Fibroblast of mammary gland (primary cell): ENCODE data around the gene PGC.

Source experiments
- DNase-seq: peaks from one replicate; pipeline ENCODE4 v3.0.0-alpha.2; 2010; ENCODE audit warnings: low read depth
- H3K4me3 ChIP-seq: 2 replicates; pipeline ENCODE4 v1.5.1; 2011; ENCODE audit warnings: low read depth, mild to moderate bottlenecking, low read length, moderate library complexity; ENCODE audit not compliant: control insufficient read depth
- TF ChIP-seq, protein P1 (sequence below): conservative IDR thresholded peaks from 2 replicates; pipeline ENCODE4 v1.5.1; 2011; ENCODE audit warnings: low read depth, low read length, inconsistent platforms; ENCODE audit not compliant: control insufficient read depth, insufficient read depth

PGC gene

DNA sequence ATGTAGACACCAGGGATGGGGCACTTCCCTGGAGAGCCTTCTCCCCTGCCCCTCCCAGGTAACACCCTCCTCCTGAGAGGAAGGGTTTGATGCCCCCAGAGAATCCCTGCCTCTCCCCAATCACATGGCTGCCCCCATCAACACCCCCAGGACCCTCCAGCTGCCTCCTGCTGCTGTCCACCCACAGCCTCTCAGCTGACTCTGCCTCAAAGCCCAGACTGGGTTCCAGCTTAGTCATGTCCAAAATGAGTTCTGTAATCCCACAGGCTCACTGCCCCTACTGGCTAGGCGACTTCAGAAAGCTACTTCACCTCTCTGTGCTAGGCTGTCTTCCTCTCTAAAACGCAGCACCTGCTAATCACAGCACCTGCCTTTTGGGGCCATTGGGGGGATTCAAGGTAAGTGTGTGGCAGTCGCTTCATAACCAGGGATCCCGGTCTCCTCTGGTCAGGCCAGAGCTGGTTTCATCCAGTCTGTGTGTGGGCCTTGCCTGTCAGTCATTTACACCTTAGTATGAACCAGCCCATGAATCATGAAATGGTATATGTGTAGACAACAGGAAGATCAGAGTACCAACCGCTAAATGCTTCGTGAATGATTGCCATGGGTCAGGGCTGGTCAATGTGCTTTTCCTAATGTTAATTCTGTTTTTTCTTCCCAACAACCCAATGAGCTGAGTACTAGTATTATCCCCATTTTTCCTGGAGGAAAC lies 52.2 kb downstream of the PGC start:
- peak; percentile 41 for DNase-seq
- H3K4me3 ChIP-seq, result no peak overlapping the region
- TF ChIP-seq, protein P1, sequence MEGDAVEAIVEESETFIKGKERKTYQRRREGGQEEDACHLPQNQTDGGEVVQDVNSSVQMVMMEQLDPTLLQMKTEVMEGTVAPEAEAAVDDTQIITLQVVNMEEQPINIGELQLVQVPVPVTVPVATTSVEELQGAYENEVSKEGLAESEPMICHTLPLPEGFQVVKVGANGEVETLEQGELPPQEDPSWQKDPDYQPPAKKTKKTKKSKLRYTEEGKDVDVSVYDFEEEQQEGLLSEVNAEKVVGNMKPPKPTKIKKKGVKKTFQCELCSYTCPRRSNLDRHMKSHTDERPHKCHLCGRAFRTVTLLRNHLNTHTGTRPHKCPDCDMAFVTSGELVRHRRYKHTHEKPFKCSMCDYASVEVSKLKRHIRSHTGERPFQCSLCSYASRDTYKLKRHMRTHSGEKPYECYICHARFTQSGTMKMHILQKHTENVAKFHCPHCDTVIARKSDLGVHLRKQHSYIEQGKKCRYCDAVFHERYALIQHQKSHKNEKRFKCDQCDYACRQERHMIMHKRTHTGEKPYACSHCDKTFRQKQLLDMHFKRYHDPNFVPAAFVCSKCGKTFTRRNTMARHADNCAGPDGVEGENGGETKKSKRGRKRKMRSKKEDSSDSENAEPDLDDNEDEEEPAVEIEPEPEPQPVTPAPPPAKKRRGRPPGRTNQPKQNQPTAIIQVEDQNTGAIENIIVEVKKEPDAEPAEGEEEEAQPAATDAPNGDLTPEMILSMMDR, result no peak

DNA sequence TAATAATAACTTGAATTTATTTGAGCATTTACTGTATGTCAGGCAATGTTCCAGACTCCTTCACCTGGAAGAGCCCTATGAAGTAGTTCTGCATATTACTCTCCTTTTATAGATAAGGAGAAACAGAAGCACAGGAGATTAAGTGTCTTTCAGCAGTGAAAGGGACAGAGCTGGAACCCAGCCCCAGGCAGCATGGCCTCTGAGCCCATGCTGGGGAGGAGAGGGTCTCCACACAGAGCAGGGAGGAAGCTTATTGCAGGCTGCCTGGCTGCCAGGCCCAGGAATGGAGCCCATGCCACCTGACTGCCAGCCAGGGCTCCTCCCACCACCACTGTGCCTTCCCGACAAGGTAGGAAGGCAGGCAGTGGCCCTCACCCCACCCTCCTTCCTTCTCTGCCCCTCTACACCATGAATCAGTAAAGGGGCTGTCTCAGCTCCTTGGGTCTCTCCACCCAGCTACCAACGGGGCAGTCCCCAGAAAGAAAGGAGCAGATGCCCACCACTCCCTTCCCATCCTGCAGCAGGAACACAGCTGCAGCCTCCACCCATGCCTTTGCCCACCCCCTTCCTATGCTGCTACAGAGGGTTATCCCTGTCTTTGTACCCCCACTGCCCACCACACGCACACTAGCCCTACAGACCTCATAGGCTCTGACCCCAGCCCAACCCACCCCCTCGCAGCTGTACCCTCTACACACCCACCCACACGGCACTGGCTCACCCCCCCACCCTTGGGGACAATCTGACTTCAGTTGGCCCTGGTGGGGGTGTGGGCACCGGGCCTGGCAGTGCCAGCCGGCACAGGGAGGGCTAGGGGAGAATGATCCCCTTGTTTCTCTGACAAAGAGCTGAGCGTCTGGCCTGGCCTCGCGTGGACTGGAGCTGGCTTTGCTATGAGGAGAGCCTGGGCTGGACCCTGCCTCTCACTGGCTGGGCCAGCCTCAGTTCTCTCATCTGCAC lies 53.6 kb downstream of the PGC start:
- no peak for DNase-seq
- TF ChIP-seq, protein P1, result no peak
- no peak overlapping the region for H3K4me3 ChIP-seq

DNA sequence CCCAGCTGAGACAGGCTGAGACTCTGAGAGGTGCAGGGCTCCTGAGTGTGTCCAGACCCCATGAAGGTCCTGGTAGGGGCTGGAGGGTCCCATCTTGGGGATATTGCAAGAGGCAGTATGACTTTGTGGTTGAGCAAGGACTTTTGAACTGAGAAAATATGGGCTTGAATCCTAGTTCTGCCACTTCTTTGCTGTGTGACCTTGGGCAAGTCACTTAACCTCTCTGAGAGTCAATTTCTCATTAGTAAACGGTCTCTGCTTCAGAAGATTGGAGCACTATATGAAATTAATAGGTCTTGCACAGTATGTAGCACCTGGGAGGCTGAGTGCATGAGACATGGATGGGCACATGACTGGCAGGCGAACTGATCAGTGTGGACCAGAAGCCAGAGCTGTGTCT lies 54.5 kb downstream of the PGC start:
- no peak for DNase-seq
- TF ChIP-seq, protein P1, result no peak
- no peak overlapping the region for H3K4me3 ChIP-seq

DNA sequence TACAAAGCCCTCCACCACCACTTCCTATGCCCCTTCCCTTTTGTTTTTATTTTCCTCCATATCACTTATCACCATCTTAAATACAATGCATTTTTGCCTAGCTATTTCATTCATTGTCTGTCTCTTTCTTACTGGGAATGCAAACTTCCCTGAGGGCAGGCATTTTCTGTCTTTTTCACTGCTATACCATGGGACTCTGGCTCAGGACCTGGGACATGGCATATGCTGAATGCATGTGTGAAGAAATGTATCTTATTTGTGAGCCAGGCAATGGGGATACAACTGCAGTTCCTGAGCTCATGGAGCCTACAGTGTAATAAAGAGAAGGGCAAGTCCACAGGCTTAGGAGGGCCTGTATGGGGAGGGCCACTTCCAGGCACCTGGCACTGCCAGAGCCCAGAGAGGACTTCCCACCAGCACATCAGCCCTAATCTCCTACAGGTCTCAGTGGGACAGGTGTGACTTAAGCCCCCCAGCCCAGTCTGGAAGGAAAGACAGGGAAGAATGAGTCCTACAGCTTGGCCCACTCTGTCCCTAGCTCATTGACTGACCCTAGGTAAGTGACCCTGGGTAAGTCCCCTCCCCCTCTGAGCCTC lies 55.0 kb downstream of the PGC start:
- DNase-seq, result no peak
- no peak overlapping the region for H3K4me3 ChIP-seq
- TF ChIP-seq, protein P1, result no peak

DNA sequence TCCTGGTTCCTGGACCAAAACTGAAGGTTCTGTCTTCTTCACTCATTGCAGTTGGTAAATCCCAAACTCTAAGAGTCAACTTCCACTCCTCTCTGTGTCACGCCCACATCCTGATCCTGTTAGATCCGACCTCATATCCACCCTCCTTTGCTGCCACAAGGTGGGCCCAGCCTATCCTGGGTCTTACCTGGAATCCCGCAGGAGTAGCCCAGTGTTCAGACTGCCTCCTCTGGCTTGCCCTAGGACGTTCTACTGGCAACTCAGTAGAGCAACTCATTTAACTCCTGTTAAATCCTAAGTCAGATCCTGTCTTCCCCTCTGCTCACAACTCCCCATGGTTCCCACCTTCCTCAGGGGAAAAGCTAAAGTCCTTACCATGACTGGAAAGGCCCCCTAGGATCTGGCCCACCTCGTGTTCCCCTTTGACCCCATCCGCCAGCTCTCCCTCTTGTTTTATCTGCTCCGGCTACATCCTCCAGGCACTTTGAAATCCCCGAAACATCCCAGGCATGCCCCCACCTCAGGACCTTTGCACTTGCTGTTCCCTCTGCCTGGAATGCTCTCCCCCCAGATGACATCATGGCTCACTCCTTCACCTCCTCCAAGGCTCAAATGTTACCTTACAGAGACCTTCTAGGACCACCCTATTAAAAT lies 55.6 kb downstream of the PGC start:
- TF ChIP-seq, protein P1, result no peak
- DNase-seq, result no peak
- no peak overlapping the region for H3K4me3 ChIP-seq
